GM19452 (cell line): Measurements from ENCODE around the gene SPRING1.
"Not testable (repeated sequence)": the region's sequence is repeated elsewhere in the genome, so short reads cannot be mapped to it uniquely, and the experiment has no call there.

Experiments used
- ATAC-seq: cut with Tn5 transposase; IDR thresholded peaks from one replicate; pipeline ENCODE4 v1.9.1; 2021; ENCODE audit not compliant: unreplicated experiment

The SPRING1 gene

DNA sequence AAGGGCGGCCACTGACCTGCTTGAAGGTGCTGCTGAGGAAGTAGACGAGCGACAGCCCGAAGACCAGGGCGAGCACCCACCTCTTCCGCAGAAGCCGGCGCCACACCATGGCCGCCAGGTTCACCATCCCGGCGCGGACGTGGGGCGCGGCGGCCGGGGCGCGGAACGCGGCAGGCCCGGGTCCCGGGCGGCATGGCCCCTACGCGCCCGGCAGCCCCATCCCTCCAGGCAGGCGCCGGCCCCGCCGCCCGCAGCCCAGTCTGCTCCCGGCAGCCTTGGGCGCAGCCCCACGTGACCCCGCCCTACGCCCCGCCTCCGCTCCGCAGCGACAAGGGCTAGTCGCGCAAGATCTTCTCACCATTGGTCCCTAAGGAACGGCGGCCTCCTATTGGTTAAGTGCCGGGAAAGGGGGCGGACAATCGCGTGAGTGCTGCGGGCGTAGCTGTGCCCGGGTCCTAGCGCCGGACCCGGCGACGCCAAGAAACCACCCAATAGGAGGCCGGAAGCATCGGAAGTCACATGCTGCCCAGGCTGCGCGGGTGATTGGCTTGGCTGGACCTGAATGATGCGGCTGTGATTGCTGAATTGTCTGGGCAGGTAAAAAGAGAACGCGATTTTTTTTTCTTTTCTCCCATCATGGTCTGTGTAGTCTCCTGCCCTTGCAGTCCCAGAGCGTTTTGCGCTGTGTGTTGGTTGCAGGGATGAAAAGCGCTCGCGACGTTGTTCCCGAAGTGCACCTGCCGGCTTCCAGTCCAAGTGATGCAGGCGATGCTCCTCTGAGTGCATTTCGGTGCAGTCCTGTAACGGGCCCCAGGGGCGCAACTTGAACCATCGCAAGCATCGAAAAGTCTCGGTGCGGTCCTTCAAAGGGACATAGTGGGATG is at the start of gene SPRING1, which contains the start of gene RNFT2:
TSS of gene SPRING1 (minus strand) at position 296 of the 884 bp plus-strand sequence. CDS start at position 127, 169 bp downstream.
TSS of gene RNFT2 (plus strand) at position 542 of the 884 bp plus-strand sequence. CDS start 2,183 bp downstream, outside the sequence.
- ATAC-seq = peak; percentile 98

DNA sequence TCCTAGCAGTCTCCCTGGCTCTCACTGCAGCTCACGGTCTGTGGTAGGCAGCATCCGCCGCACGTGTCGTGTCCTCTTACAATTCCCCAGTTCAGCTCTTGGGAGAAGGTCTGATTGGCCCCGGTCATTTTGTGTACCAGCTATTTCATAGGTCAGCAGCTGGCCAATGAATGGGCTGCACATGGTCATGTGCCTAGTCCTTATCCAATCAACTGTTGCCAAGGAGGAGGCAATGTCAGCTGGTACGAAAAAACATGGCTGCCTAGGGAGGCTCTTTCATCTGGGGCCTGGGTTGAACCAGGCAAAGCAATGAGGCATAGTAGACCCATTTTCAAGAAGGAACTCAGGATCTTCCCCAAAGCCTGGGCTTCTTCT is 46.4 kb upstream of the SPRING1 start:
- ATAC-seq = no peak

DNA sequence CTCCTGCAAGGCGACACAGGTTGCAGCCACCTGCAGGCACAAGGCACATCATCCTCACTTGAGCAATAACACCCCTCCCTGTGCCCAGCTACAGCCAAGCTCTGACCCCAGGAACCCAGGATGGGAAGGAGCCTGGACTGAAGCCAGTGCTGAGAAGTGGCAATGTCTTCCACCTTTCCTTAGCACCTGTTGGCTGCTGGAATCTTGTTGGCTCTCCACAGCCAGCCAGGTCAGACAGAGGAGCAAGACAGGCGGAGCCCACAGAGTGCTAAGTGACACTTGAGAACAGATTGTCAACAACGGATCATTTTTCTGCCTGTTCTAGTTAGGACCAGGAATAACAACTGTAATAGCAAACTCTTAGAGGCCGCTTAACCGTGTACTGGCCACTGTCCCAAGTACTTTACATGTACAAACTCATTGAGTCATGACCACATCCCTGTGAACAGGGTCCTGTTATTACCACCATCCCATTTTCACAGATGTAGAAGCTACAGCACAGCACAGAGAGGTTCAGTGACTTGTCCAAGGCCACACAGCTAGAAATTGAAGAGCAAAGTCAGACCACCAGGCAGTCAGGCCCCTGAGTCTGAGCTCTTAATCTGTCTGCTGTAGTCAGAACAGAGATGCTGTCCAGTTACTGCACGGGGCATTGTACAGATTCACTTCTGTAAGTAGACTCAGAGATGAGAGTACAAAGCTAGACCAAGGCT is 45.8 kb upstream of the SPRING1 start:
- no peak for ATAC-seq

DNA sequence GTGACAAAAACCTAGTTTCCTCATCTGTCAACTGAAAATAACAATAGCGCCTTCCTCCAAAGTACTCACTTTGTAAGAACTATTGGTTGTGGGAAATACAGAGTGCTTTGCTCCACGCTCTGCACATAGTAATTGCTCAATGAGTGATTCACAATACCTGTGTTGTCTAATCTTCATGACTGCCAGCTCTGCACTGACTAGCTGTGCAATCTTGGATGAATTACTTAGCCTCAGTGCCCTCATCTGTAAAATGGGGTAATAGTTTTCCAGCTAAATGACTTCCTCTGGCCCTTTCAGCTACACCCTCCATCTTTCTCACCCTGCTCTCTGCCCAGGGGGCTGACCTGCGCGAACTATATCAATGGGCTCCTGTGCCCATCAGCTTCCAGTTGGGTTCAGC is 43.1 kb upstream of the SPRING1 start:
- no peak for ATAC-seq

- ATAC-seq = no peak
Observed at GRCh38 chr12:116779597-116779996, 41.7 kb upstream of the SPRING1 start.

DNA sequence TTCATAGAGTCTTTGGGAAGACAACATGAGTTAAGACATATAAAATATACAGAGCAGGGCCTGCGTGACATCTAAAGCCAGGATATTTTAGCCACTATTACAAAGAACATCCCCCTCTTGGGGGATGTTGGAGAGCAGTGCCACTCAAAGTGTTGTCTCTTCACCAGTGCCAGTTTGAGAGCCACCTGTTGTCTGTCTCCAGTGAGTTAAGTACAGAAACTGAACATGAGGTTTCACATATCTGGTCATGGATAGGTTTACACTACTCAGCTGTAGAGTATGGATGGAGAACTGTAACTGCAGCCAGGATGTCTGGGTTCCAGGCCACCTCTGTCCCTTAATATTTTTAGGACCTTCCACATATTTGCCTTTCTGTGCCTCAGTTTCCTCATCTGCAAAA is 39.4 kb upstream of the SPRING1 start:
- ATAC-seq = no peak

DNA sequence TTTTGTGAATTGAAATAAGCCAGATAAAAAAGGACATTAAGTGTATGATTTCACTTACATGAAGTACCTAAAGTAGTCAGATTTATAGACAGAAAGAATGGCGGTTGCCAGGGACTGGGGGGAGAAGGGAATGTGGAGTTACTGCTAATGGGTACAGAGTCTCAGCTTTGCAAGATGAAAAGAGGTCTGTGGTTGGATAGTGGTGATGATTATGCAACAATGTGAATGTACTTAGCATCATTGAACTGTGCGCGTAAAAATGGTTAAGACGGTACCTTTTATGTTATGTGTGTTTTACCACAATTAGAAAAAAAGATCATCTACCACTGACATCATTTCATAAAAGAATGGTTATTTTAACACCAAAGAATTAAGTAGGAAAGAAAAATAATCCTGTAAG is 36.2 kb upstream of the SPRING1 start:
- no peak for ATAC-seq

- ATAC-seq = no peak
Observed at GRCh38 chr12:116773276-116773731, 35.4 kb upstream of the SPRING1 start.

DNA sequence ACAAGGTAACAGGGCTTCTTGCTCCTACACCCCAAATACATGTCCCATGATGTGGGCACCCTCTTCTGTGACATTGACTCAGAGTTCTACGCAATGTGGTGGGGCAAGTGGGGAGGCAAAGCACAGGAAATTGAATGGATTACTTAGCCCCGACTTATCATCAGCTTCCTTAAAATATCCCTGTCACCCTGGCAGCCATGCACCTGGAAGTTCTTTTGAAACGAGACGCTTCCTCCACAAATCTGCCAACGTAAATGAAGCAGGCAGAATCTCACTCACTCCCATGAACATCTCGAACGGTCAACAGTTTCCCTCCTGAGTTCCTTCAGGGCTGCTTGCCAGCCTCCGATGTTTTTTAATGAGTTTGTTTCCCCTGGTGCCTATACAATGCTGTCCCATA is 33.8 kb upstream of the SPRING1 start:
- no peak for ATAC-seq

DNA sequence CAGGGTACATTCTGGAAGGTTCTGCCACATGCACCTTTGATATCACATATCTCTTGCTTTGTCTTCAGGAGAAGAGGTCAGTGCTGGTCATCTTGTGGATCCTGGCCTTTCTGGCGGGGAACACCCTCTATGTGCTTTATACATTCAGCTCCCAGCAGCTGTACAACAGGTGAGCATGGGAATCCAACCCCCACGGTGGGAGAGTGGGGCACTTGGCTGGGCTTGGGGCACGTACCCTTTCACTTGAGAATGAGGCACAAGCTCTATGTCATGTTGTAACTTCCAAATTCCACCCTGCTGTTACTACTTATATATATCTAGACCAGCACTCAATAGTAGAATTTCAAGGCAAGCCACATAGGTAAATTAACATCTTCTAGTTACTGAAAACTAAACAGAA is 28.9 kb upstream of the SPRING1 start:
- no peak for ATAC-seq

GRCh38 chr12:116766285-116766684 is 28.4 kb upstream of the SPRING1 start:
- ATAC-seq = no peak

DNA sequence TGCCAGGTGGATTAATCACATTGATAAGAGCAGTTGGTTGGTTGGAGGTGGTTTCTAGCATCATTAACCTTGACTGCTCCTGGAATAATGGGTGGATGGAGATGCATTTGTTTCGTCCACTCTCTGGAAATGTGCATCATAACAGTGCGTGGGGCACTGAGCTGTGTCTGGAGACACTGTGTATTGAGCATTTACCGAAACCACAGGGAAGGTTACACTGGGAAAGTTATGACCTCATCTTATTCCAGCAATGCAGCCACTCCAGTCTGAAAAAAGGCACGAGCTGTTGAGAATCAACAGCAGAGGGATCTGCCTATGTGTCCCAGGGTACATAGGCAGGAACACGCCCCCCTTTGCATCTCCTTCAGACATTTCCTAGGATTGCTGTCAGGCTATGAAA is 27.4 kb upstream of the SPRING1 start:
- no peak for ATAC-seq

DNA sequence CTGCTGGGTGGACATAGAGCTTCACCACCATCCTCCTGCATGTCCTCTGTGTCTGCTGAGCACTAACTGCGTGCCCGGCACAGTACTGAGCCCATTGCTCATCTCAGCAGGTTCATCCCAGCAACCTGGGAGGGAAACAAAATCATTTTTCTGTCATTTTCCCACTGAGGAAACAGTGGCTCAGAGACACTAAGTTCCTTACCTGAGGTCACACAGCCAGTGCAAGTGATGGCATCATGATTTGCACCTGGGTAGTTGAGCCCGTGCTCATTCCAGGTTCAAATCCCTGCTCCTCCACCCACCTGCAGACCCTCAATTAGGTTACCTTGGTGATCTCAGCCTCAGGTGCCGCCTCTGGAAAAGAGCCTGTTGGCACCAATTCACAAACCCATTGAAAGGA is 23.6 kb upstream of the SPRING1 start:
- ATAC-seq = no peak

DNA sequence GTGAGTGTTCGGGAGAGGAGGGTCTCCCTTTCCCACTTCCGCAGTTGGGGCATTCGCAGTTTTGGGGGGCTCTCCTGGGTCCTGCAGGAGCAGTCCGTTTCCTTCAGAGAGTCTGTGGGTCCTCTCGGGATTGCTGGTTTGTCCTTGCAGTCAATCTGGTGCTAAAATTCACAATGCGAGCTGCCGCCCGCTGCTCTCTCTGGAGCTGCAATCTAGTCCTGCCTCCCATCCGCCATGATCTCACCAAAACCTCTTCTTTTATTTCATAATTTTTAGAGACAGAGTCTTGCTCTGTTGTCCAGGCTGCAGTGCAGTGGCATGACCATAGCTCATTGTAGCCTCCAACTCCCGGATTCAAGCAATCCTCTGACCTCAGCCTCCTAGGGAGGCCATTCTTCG is 22.8 kb upstream of the SPRING1 start:
- no peak for ATAC-seq

DNA sequence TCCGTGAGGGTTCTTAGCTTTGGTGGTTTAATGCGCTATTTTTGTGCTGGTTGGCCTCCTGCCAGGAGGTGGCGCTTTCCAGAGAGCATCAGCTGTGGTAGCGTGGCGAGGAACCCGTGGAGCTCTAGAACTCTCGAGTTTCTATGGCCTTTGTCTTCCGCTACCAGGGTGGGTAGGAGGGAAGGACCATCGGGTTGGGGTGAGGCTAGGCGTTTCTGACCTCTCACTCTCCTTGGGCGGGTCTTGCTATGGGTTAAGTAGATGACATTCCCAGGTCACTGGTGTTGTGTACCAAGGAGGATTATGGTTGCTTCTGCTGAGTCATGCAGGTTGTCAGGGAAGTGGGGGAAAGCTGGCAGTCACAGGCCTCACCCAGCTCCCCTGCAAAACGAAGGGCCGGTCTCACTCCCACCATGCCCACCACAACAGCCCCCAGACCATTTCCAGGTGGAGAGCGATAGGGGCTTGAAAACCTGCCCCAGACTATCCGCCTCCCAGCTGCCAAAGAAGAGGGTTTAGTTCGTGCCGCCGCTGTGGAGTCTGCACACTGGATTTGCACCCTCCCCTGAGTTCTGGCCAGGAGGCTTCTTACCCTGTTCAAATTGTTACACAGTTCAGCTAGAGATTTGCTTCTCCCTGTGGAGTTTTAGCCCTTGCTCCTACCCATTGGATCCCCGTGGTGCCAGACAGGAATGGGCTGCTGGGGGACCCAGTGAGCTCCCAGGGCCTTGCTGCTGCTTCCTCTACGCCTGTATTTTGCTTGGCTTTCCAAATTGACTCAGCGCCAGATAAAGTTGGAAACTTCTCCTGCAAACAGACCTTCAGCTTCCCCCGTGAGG is 22.1 kb upstream of the SPRING1 start:
- ATAC-seq = no peak

- not testable (repeated sequence) for ATAC-seq
Observed at GRCh38 chr12:116754783-116755182, 16.9 kb upstream of the SPRING1 start.

DNA sequence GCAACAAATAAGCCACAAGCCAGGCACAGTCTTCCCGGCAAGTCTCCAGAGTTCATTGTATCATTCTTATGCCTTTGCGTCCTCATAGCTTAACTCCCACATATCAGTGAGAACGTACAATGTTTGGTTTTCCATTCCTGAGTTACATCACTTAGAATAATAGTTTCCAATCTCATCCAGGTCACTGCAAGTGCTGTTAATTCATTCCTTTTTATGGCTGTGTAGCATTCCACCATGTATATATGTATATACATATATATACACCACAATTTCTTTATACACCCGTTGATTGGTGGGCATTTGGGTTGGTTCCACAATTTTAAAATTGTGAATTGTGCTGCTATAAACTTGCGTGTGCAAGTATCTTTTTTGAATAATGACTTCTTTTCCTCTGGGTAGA is 16.2 kb upstream of the SPRING1 start:
- ATAC-seq = not testable (repeated sequence)

DNA sequence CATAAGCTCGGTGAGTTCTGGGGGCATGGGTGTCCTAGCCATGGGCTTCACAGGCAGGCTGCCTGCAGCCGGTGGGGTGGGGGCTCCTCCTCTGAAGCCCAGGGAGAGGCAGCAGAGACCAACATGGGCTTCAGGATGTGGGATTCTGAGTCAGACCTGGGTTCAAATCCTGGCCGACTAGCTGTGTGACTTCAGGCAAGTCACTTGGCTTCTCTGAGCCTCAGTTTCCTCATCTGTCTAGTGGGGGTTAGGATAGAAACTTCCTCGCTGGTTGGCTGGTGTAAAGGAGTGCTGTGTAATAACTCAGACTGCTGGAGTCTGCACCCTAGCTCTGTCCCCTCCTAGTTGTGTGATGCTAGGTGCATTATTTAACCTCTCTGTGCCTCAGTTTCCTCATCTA is 12.4 kb upstream of the SPRING1 start:
- no peak for ATAC-seq

GRCh38 chr12:116749884-116750283 is 12.0 kb upstream of the SPRING1 start:
- no peak for ATAC-seq

DNA sequence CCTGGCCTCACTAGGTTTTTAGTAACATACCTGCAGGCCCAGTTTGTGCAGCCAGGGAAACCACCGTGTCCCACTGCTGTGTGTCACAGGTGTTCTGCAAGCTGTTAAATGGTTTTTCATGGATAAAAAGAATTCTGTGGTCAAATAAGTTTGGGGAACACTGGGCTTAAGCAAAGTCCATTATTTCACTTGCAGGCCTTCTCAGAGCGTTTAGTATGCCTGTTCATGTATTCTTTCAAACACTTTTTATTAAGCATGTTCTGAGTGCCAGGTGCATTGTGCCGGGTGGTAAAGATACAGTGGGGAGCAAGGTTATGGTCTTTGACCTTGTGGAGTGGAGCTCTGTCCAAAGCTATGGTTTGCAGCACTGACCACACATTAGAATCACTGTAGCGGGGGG is 7.7 kb upstream of the SPRING1 start:
- ATAC-seq = no peak

GRCh38 chr12:116744766-116745165 is 6.9 kb upstream of the SPRING1 start:
- no peak for ATAC-seq
